Heart left ventricle (tissue), 16 donors: ENCODE measurements around the gene DNAH7. TPM values are rescaled to one million over a fixed set of nuclear protein-coding genes. Genes with fewer than 3 reads are reported as not detected.

ENCODE experiments used
- ATAC-seq, 4 donors: fragments of 200-7000 bp; cut with Tn5 transposase; one replicate each; pipeline ENCODE4 v1.9.1; 2020 to 2022; ENCODE audit warnings: moderate library complexity in 4 of 4, mild to moderate bottlenecking in 3 of 4, moderate number of reproducible peaks in 1 of 4
- DNase-seq, 5 donors: peaks; one replicate each; pipeline ENCODE4 v3.0.0-alpha.2; 2020
- H3K27ac ChIP-seq, 12 donors: fragments of 200-600 bp; sonication (generic) in 4 of 12; one replicate each; pipeline versions ENCODE4 v1.5.0 to v1.8.0; 2016 to 2022; ENCODE audit warnings: mild to moderate bottlenecking in 2 of 12
- H3K27me3 ChIP-seq, 9 donors: fragments of 200-600 bp; sonication (generic) in 2 of 9; one replicate each; pipeline versions ENCODE4 v1.5.1 to v1.8.0; 2016 to 2022; ENCODE audit warnings: mild to moderate bottlenecking in 3 of 9
- H3K36me3 ChIP-seq, 9 donors: fragments of 200-600 bp; sonication (generic) in 2 of 9; one replicate each; pipeline versions ENCODE4 v1.5.0 to v1.8.0; 2018 to 2022; ENCODE audit warnings: mild to moderate bottlenecking in 2 of 9
- H3K4me1 ChIP-seq, 12 donors: fragments of 200-600 bp; sonication (generic) in 4 of 12; one replicate each; pipeline versions ENCODE4 v1.5.0 to v1.8.0; 2016 to 2022; ENCODE audit warnings: mild to moderate bottlenecking in 3 of 12
- H3K4me3 ChIP-seq, 12 donors: fragments of 200-600 bp; sonication (generic) in 4 of 12; one replicate each; pipeline versions ENCODE4 v1.5.0 to v1.8.0; 2017 to 2022; ENCODE audit warnings: mild to moderate bottlenecking in 9 of 12, moderate library complexity in 4 of 12
- H3K9me3 ChIP-seq, 12 donors: fragments of 200-600 bp; sonication (generic) in 4 of 12; one replicate each; pipeline versions ENCODE4 v1.5.0 to v1.8.0; 2016 to 2022; ENCODE audit warnings: mild to moderate bottlenecking in 1 of 12
- CTCF ChIP-seq, 12 donors: fragments of 200-600 bp; sonication (generic) in 4 of 12; IDR thresholded peaks; one replicate each; pipeline versions ENCODE4 v1.5.0 to v1.8.0; 2018 to 2022; ENCODE audit warnings: antibody characterized with exemption in 12 of 12, mild to moderate bottlenecking in 5 of 12
- POLR2A ChIP-seq, 2 donors: fragments of 450-650 bp; IDR thresholded peaks; one replicate each; pipeline ENCODE4 v1.6.1; 2017; ENCODE audit warnings: antibody characterized with exemption in 2 of 2, mild to moderate bottlenecking in 2 of 2, moderate library complexity in 2 of 2
- WGBS, 4 donors: extraction: QIAGEN DNeasy Blood & Tissue Kit in 2 of 4; methylation state at CpG; one replicate each; pipeline versions ENCODE4 v1.1.5 to v1.1.7; 2013 to 2018; 5-methylcytosine and 5-hydroxymethylcytosine counted together
- intact Hi-C, 10 donors: fragments of 100-400 bp; cut with DNase I; formaldehyde crosslinking; loops; one replicate each; pipeline versions ENCODE4 v1.11.1 to v1.14.2; 2022
- polyA plus RNA-seq, 2 donors: library from polyadenylated mRNA; stranded (reverse); fragments of 200-250 nt; gene quantifications; one replicate each; pipeline ENCODE4 v1.2.3, GENCODE V29; 2013
- total RNA-seq, 9 donors: library from RNA; depleted of rRNA in 2 of 9; stranded (reverse); fragments of >200 nt in 2 of 9; fragmentation: NEBNext Ultra II Directional in 3 of 9; extraction: Animal tissue kit (Norgen Biotek cat#: 25700) in 3 of 9; gene quantifications; one replicate each; pipeline versions ENCODE4 v1.1.0 to v1.2.4, GENCODE V29; 2016 to 2023
- donor health status: ischemic (EF 13 %, LVEDD 7.1; RV severe dilation, severe dysfunction).
- donor health status: healthy with polysubstance abuse.
- donor health status: DM: no; HTN: yes; CAD: no.
- donor health status: DM: no; HTN: no; CAD: no.
- donor health status: ischemic (EF 25% LVEDD 6.9; RV normal size, moderate dysfunction).
- donor health status: ischemic (EF 25% LVEDD 5.7; RV mildly dilated, moderate dysfunction).
- donor health status: healthy.
- donor health status: DM: yes; HTN: yes; CAD: no.
- donor health status: ischemic (EF 35%, LVEDD 5.7; RV mildly dilated, moderate dysfunction).
- donor health status: nonischemic (EF 11% LVEDD 7.7; RV severe dilation, severe dysfunction).
- donor health status: DM: yes; HTN: yes; CAD: no.
- donor health status: PGD.
- donor health status: ischemic (EF 29% LVEDD 5.4; RV normal size, mild dysfunction).
- donor health status: nonischemic (EF 23%, LVEDD 6.1; RV moderate dilation, normal function).

DNAH7 gene
- total and polyA plus RNA-seq, 11 donors, result 0.08 to 1.5 (median 0.40) TPM; not detected in 1

DNA sequence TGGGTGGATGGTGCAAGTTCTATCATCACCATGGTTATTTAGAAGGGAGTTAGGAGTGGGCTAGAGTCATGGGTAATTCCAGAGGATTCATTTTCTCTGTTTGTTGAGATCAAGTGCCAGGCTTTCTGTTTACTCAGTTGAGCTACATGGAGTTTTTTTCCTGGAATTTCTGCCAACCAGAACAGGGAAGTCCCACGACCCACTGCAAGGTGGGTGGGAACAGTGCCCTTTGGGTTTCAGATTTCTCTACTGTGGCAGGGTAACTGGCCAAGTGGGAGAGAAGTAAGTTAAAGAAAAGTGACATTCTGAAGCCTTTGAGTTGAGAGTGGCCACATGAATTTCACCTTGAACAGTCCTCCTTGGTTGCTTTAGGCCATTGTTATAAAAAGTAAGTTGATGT lies 272.8 kb downstream of the DNAH7 start:
- no peak for ATAC-seq
- intact Hi-C loops, result no loop called here

GRCh38 chr2:195793881-195794280 lies 274.8 kb downstream of the DNAH7 start:
- intact Hi-C loops, result no loop called here
- 87 to 91% (median 89%) methylated on average over 2 of the region's 2 CpGs for WGBS, 4 donors
- Histone ChIP-seq H3K4me1 (no peaks in the 10 kb centered on the region), H3K9me3 (peaks cover 0 to 17% (median 3%) of the 10 kb centered on the region in 12 donors), H3K27me3 (no peaks in the 10 kb centered on the region), H3K36me3 (no peaks in the 10 kb centered on the region), H3K27ac (no peak overlapping the region), H3K4me3 (no peak overlapping the region)
- no peak for ATAC-seq
- DNase-seq, result no peak
- TF ChIP-seq CTCF (IDR thresholded peaks at IDR 0.05) (no peak), POLR2A (IDR thresholded peaks at IDR 0.05) (no peak)

More for the DNA sequence above, 272.8 kb downstream of the DNAH7 start:
- Histone ChIP-seq H3K4me1 (no peaks in the 10 kb centered on the region), H3K4me3 (no peak overlapping the region), H3K36me3 (no peaks in the 10 kb centered on the region), H3K27me3 (no peaks in the 10 kb centered on the region), H3K27ac (no peak overlapping the region), H3K9me3 (peaks cover 0 to 7% (median 0%) of the 10 kb centered on the region in 12 donors)
- TF ChIP-seq POLR2A (IDR thresholded peaks at IDR 0.05), result no peak
- TF ChIP-seq CTCF (IDR thresholded peaks at IDR 0.05), result no peak
- DNase-seq, result no peak
- 49 to 56% (median 51%) methylated on average over 1 of the region's 1 CpG for WGBS, 4 donors

DNA sequence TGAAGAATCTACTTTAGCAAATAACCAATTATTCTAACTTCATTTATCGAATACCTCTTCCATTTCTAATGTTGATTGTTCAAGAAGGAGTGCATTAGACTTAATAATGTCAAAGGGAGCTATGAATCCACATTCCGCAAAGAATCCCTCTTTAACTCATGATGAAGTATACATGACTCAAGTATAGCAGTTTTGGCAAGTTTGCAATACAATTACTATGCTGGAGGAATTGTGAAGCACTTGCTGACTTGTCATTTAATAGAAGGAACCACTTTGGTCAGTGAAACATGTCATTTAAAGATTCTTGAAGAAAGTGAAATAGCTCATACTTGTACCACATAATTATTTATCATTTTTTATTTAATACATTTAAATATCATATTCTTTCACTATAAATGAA lies 286.5 kb downstream of the DNAH7 start:
- DNase-seq, result no peak
- intact Hi-C loops, result no loop called here
- no peaks in the 10 kb centered on the region for H3K9me3 ChIP-seq
- no peak for ATAC-seq
- no peak overlapping the region for H3K4me3 ChIP-seq
- 87 to 94% (median 91%) methylated on average over 2 of the region's 2 CpGs for WGBS, 4 donors
- no peaks in the 10 kb centered on the region for H3K27me3 ChIP-seq
- H3K36me3 ChIP-seq, result no peaks in the 10 kb centered on the region
- no peaks in the 10 kb centered on the region for H3K4me1 ChIP-seq
- TF ChIP-seq POLR2A (IDR thresholded peaks at IDR 0.05) (no peak), CTCF (IDR thresholded peaks at IDR 0.05) (no peak)
- no peak overlapping the region for H3K27ac ChIP-seq

DNA sequence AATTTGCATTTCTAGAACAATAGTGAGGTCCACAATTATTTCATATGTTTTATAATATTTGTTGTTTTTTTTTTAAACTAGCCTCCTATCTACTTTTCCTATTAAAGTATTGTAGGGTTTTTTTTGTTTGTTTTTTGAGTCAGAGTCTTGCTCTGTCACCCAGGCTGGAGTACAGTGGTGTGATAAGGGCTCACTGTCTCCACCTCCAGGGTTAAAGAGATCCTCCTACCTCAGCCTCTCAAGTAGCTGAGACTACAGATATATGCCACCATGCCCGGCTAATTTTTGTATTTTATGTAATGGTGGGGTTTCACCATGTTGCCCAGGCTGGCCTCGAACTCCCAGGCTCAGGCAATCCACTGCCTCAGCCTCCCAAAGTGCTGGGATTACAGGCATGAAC lies 289.1 kb downstream of the DNAH7 start:
- DNase-seq (no peak), ATAC-seq (no peak)
- no peaks in the 10 kb centered on the region for H3K4me1 ChIP-seq
- H3K4me3 ChIP-seq, result no peak overlapping the region
- no peak overlapping the region for H3K27ac ChIP-seq
- whole genome bisulfite sequencing, 4 donors, result 67 to 71% (median 68%) methylated on average over 2 of the region's 2 CpGs
- TF ChIP-seq POLR2A (IDR thresholded peaks at IDR 0.05) (no peak), CTCF (IDR thresholded peaks at IDR 0.05) (no peak)
- H3K27me3 ChIP-seq, result no peaks in the 10 kb centered on the region
- intact Hi-C loops, result no loop called here
- H3K36me3 ChIP-seq, result no peaks in the 10 kb centered on the region
- no peaks in the 10 kb centered on the region for H3K9me3 ChIP-seq
